HEK293T (cell line): Measurements from ENCODE around the gene NCS1.

ENCODE experiments used
- BHLHE40 ChIP-seq: fragments of 450-650 bp; IDR thresholded peaks from 2 replicates; pipeline ENCODE4 v1.6.1; 2016; ENCODE audit warnings: mild to moderate bottlenecking, moderate library complexity, borderline replicate concordance
- CTBP1 ChIP-seq: fragments of 450-650 bp; IDR thresholded peaks from 2 replicates; pipeline ENCODE4 v1.6.1; 2016; ENCODE audit warnings: borderline replicate concordance
- FOXA1 ChIP-seq: fragments of 450-650 bp; IDR thresholded peaks from 2 replicates; pipeline ENCODE4 v1.6.1; 2016; ENCODE audit warnings: mild to moderate bottlenecking
- SP1 ChIP-seq: fragments of 450-650 bp; IDR thresholded peaks from 2 replicates; pipeline ENCODE4 v1.6.1; 2017
- SUZ12 ChIP-seq: fragments of 450-650 bp; IDR thresholded peaks from 2 replicates; pipeline ENCODE4 v1.6.1; 2016; ENCODE audit warnings: mild to moderate bottlenecking

GRCh38 chr9:130229759-130230158, 57.6 kb downstream of the NCS1 start:
- TF ChIP-seq BHLHE40 (no peak), FOXA1 (no peak), SP1 (no peak), CTBP1 (no peak), SUZ12 (no peak)
